Activated CD4-positive, alpha-beta T cell treated with anti-CD3 and anti-CD28 coated beads for 4 hours (primary cell): ENCODE results near the gene C2orf80.
"Not testable (repeated sequence)": the region's sequence is repeated elsewhere in the genome, so short reads cannot be mapped to it uniquely, and the experiment has no call there.

ENCODE experiments used
- DNase-seq, 2 donors: peaks; one replicate each; pipeline ENCODE4 v3.0.0-alpha.2; 2020

Gene C2orf80

GRCh38 chr2:208175840-208176153 lies 14.0 kb downstream of the C2orf80 start:
- no peak for DNase-seq

- DNase-seq: peak; percentile 38 to 53
Measured at GRCh38 chr2:208175069-208175839, 14.6 kb downstream of the C2orf80 start.

GRCh38 chr2:208174144-208174543 lies 15.7 kb downstream of the C2orf80 start:
- DNase-seq: no peak

GRCh38 chr2:208172125-208172524 lies 17.7 kb downstream of the C2orf80 start:
- no peak for DNase-seq

- DNase-seq: no peak
Measured at GRCh38 chr2:208164951-208165755, 24.7 kb downstream of the C2orf80 start.

- no peak for DNase-seq
Measured at GRCh38 chr2:208163489-208163888, 26.3 kb downstream of the C2orf80 start, which contains the start of gene CRYGA. Gene CRYGA (minus strand): TSS chr2:208163589. CDS start chr2:208163556, 33 bp downstream.

GRCh38 chr2:208156439-208156838 lies 33.4 kb downstream of the C2orf80 start:
- no peak for DNase-seq

GRCh38 chr2:208153156-208153555 lies 36.7 kb downstream of the C2orf80 start:
- DNase-seq: no peak

- DNase-seq: no peak
Measured at GRCh38 chr2:208150956-208151355, 38.9 kb downstream of the C2orf80 start.

- no peak for DNase-seq
Measured at GRCh38 chr2:208150094-208150493, 39.7 kb downstream of the C2orf80 start.

GRCh38 chr2:208148803-208149202 lies 41.0 kb downstream of the C2orf80 start:
- DNase-seq: no peak

GRCh38 chr2:208147759-208148158 lies 42.1 kb downstream of the C2orf80 start:
- no peak for DNase-seq

- DNase-seq: no peak
Measured at GRCh38 chr2:208147008-208147407, 42.8 kb downstream of the C2orf80 start.

GRCh38 chr2:208146006-208146405 lies 43.8 kb downstream of the C2orf80 start, which contains the start of gene CRYGB:
Gene CRYGB (minus strand): TSS chr2:208146158. CDS start chr2:208146120, 38 bp downstream.
- no peak for DNase-seq

- DNase-seq: no peak
Measured at GRCh38 chr2:208142925-208143799, 46.7 kb downstream of the C2orf80 start.

GRCh38 chr2:208142240-208142924 lies 47.4 kb downstream of the C2orf80 start:
- DNase-seq: no peak

GRCh38 chr2:208139447-208139846 lies 50.4 kb downstream of the C2orf80 start:
- DNase-seq: no peak

GRCh38 chr2:208138334-208138733 lies 51.5 kb downstream of the C2orf80 start:
- DNase-seq: not testable (repeated sequence)

GRCh38 chr2:208136716-208137094 lies 53.1 kb downstream of the C2orf80 start:
- no peak for DNase-seq

GRCh38 chr2:208135794-208136715 lies 53.8 kb downstream of the C2orf80 start:
- no peak for DNase-seq

GRCh38 chr2:208134928-208135586 lies 54.8 kb downstream of the C2orf80 start:
- DNase-seq: no peak
